Left lung (tissue), 10 donors: ENCODE results near the gene GALNT16. TPM values are rescaled to one million over a fixed set of nuclear protein-coding genes. Genes with fewer than 3 reads are reported as not detected.

Experiments
- ATAC-seq: fragments of 200-7000 bp; cut with Tn5 transposase; one replicate; pipeline ENCODE4 v1.9.1; 2020; ENCODE audit warnings: moderate library complexity
- DNase-seq, 4 donors: peaks; one replicate each; pipeline ENCODE4 v3.0.0-alpha.2; 2013 to 2020
- H3K27ac ChIP-seq, 2 donors: fragments of 200-600 bp; sonication (generic) in 1 of 2; one replicate each; pipeline versions ENCODE4 v1.5.0 to v1.8.0; 2020 to 2021
- H3K27me3 ChIP-seq, 2 donors: fragments of 200-600 bp; sonication (generic) in 1 of 2; one replicate each; pipeline versions ENCODE4 v1.5.0 to v1.8.0; 2020 to 2021
- H3K36me3 ChIP-seq, 2 donors: fragments of 200-600 bp; sonication (generic) in 1 of 2; one replicate each; pipeline versions ENCODE4 v1.5.0 to v1.8.0; 2020 to 2021
- H3K4me1 ChIP-seq, 2 donors: fragments of 200-600 bp; one replicate each; pipeline ENCODE4 v1.8.0; 2021
- H3K4me3 ChIP-seq, 2 donors: fragments of 200-600 bp; sonication (generic) in 1 of 2; one replicate each; pipeline versions ENCODE4 v1.5.0 to v1.8.0; 2020 to 2021; ENCODE audit warnings: mild to moderate bottlenecking in 1 of 2
- H3K9me3 ChIP-seq, 2 donors: fragments of 200-600 bp; sonication (generic) in 1 of 2; one replicate each; pipeline versions ENCODE4 v1.5.0 to v1.8.0; 2020 to 2021
- CTCF ChIP-seq, 2 donors: fragments of 200-600 bp; sonication (generic) in 1 of 2; IDR thresholded peaks; one replicate each; pipeline versions ENCODE4 v1.5.0 to v1.8.0; 2021; ENCODE audit warnings: antibody characterized with exemption in 2 of 2
- intact Hi-C, 2 donors: fragments of 100-400 bp; cut with DNase I; formaldehyde crosslinking; loops; one replicate each; pipeline versions ENCODE4 v1.11.2 to v1.14.2; 2022
- polyA plus RNA-seq, 6 donors: library from polyadenylated mRNA; unstranded; fragments of 120-200 nt; gene quantifications; one replicate each; pipeline ENCODE4 v1.2.1, GENCODE V29; 2013; ENCODE audit not compliant: insufficient read length in 6 of 6
- total RNA-seq, 2 donors: library from RNA; stranded (reverse); fragmentation: NEBNext Ultra II Directional; extraction: Animal tissue kit (Norgen Biotek cat#: 25700); gene quantifications; one replicate each; pipeline ENCODE4 v1.2.1, GENCODE V29; 2021
- donor health status: DM: no; HTN: yes; CAD: no.
- donor health status: DM: no; HTN: no; CAD: no.

GALNT16 gene
- total and polyA plus RNA-seq, 8 donors, result 2.4 to 5.0 (median 3.7) TPM

GRCh38 chr14:69398818-69399210, 138.9 kb downstream of the GALNT16 start:
- no peak for TF ChIP-seq CTCF (IDR thresholded peaks at IDR 0.05)
- peaks cover 0 to 25% of the 10 kb centered on the region in 2 donors for H3K36me3 ChIP-seq
- H3K27me3 ChIP-seq, result no peaks in the 10 kb centered on the region
- peaks cover 33 to 56% of the 10 kb centered on the region in 2 donors for H3K4me1 ChIP-seq
- H3K9me3 ChIP-seq, result no peaks in the 10 kb centered on the region
- intact Hi-C loops, result no loop called here
- DNase-seq (no peak), ATAC-seq (no peak)
- H3K4me3 ChIP-seq, result peak overlapping the region; percentile 84 to 91
- H3K27ac ChIP-seq, result peak overlapping the region; percentile 89 to 95

- intact Hi-C loops, result no loop called here
- DNase-seq (no peak), ATAC-seq (no peak)
- Histone ChIP-seq H3K27ac (no peak overlapping the region), H3K36me3 (peaks cover 0 to 19% of the 10 kb centered on the region in 2 donors), H3K4me3 (peak overlapping the region; percentile 84 to 91), H3K9me3 (no peaks in the 10 kb centered on the region), H3K27me3 (no peaks in the 10 kb centered on the region), H3K4me1 (peaks cover 33 to 58% of the 10 kb centered on the region in 2 donors)
- no peak for TF ChIP-seq CTCF (IDR thresholded peaks at IDR 0.05)
Observed at GRCh38 chr14:69399750-69400149, 139.8 kb downstream of the GALNT16 start.

GRCh38 chr14:69400154-69400553, 140.2 kb downstream of the GALNT16 start:
- ATAC-seq (no peak), DNase-seq (no peak)
- peaks cover 0 to 15% of the 10 kb centered on the region in 2 donors for H3K36me3 ChIP-seq
- H3K4me1 ChIP-seq, result peaks cover 33 to 58% of the 10 kb centered on the region in 2 donors
- no peaks in the 10 kb centered on the region for H3K27me3 ChIP-seq
- no peak for TF ChIP-seq CTCF (IDR thresholded peaks at IDR 0.05)
- H3K9me3 ChIP-seq, result no peaks in the 10 kb centered on the region
- peak overlapping the region in 1 of 2 donors; percentile 84 for H3K4me3 ChIP-seq
- H3K27ac ChIP-seq, result no peak overlapping the region
- intact Hi-C loops, result no loop called here

- no peaks in the 10 kb centered on the region for H3K27me3 ChIP-seq
Observed at GRCh38 chr14:69401841-69402240, 141.9 kb downstream of the GALNT16 start.

GRCh38 chr14:69404478-69404877, 144.5 kb downstream of the GALNT16 start:
- no peaks in the 10 kb centered on the region for H3K27me3 ChIP-seq
- no peak overlapping the region for H3K4me3 ChIP-seq
- ATAC-seq, result no peak
- no peaks in the 10 kb centered on the region for H3K9me3 ChIP-seq
- DNase-seq, result no peak
- peaks cover 24 to 35% of the 10 kb centered on the region in 2 donors for H3K4me1 ChIP-seq
- TF ChIP-seq CTCF (IDR thresholded peaks at IDR 0.05), result no peak
- H3K27ac ChIP-seq, result no peak overlapping the region
- intact Hi-C loops, result no loop called here
- H3K36me3 ChIP-seq, result peaks cover 0 to 4% of the 10 kb centered on the region in 2 donors

More at GRCh38 chr14:69401841-69402240, 141.9 kb downstream of the GALNT16 start:
- Histone ChIP-seq H3K4me3 (no peak overlapping the region), H3K27ac (no peak overlapping the region), H3K36me3 (peaks cover 0 to 4% of the 10 kb centered on the region in 2 donors), H3K4me1 (peaks cover 32 to 44% of the 10 kb centered on the region in 2 donors), H3K9me3 (no peaks in the 10 kb centered on the region)
- intact Hi-C loops, result no loop called here
- TF ChIP-seq CTCF (IDR thresholded peaks at IDR 0.05), result no peak
- no peak for DNase-seq
- ATAC-seq, result no peak
